GM19238 (cell line): ENCODE measurements around the gene PCLAF.
"Not testable (repeated sequence)": the region's sequence is repeated elsewhere in the genome, so short reads cannot be mapped to it uniquely, and the experiment has no call there.

ENCODE experiments used
- DNase-seq: peaks from one replicate; pipeline ENCODE4 v3.0.0; 2011; ENCODE audit warnings: low spot score; ENCODE audit not compliant: insufficient read length

Gene PCLAF

GRCh38 chr15:64369078-64369607, 12.1 kb downstream of the PCLAF start:
- no peak for DNase-seq

GRCh38 chr15:64361259-64361658, 20.0 kb downstream of the PCLAF start:
- DNase-seq, result no peak

GRCh38 chr15:64356710-64357040, 24.6 kb downstream of the PCLAF start:
- DNase-seq, result no peak

GRCh38 chr15:64355944-64356709, 25.1 kb downstream of the PCLAF start, which contains the start of gene CSNK1G1:
Gene CSNK1G1 (minus strand): TSS chr15:64356173. CDS start chr15:64300499, 55,674 bp downstream.
- peak; percentile 67 for DNase-seq

GRCh38 chr15:64355348-64355943, 25.8 kb downstream of the PCLAF start:
- DNase-seq, result no peak

- DNase-seq, result no peak
These were observed 26.4 kb downstream of the PCLAF start for GRCh38 chr15:64354688-64355344.

GRCh38 chr15:64351265-64351664, 30.0 kb downstream of the PCLAF start:
- no peak for DNase-seq

- no peak for DNase-seq
These were observed 31.9 kb downstream of the PCLAF start for GRCh38 chr15:64349375-64349774.

- no peak for DNase-seq
These were observed 32.8 kb downstream of the PCLAF start for GRCh38 chr15:64348455-64348854.

- not testable (repeated sequence) for DNase-seq
These were observed 35.0 kb downstream of the PCLAF start for GRCh38 chr15:64346242-64346641.

GRCh38 chr15:64344651-64345294, 36.5 kb downstream of the PCLAF start:
- no peak for DNase-seq

GRCh38 chr15:64343841-64344240, 37.4 kb downstream of the PCLAF start:
- DNase-seq, result no peak

- no peak for DNase-seq
These were observed 38.0 kb downstream of the PCLAF start for GRCh38 chr15:64343222-64343621.

GRCh38 chr15:64341961-64342360, 39.3 kb downstream of the PCLAF start:
- DNase-seq, result no peak

- no peak for DNase-seq
These were observed 40.9 kb downstream of the PCLAF start for GRCh38 chr15:64340355-64340754.

- DNase-seq, result no peak
These were observed 43.5 kb downstream of the PCLAF start for GRCh38 chr15:64337761-64338160.

GRCh38 chr15:64333986-64334929, 47.0 kb downstream of the PCLAF start:
- DNase-seq, result no peak

- no peak for DNase-seq
These were observed 47.7 kb downstream of the PCLAF start for GRCh38 chr15:64333516-64333915.

GRCh38 chr15:64331668-64332067, 49.6 kb downstream of the PCLAF start:
- not testable (repeated sequence) for DNase-seq

- DNase-seq, result not testable (repeated sequence)
These were observed 54.3 kb downstream of the PCLAF start for GRCh38 chr15:64326975-64327374.

GRCh38 chr15:64326458-64326857, 54.8 kb downstream of the PCLAF start:
- not testable (repeated sequence) for DNase-seq
